Osteoblast (primary cell): Measurements from ENCODE around the gene RASL11A. TPM values are rescaled to one million over a fixed set of nuclear protein-coding genes. Genes with fewer than 3 reads are reported as not detected.
A peak's percentile ranks its signal among the peaks of the same experiment; 100 is the strongest.

Experiments
- DNase-seq: peaks from one replicate; pipeline ENCODE4 v3.0.0; 2011; ENCODE audit warnings: low spot score, mixed read lengths; ENCODE audit not compliant: insufficient read length; ENCODE audit errors: missing footprints
- H2AFZ ChIP-seq: 2 replicates; pipeline ENCODE4 v1.6.0; 2011; ENCODE audit warnings: mild to moderate bottlenecking, low read length
- H3K27ac ChIP-seq: 2 replicates; pipeline ENCODE4 v1.5.1; 2011; ENCODE audit warnings: mild to moderate bottlenecking, low read depth, low read length, moderate library complexity
- H3K27me3 ChIP-seq: 2 replicates; pipeline ENCODE4 v1.6.0; 2012; ENCODE audit warnings: mild to moderate bottlenecking, control low read depth, inconsistent platforms, low read length, moderate library complexity; ENCODE audit not compliant: insufficient read depth
- H3K36me3 ChIP-seq: 2 replicates; pipeline ENCODE4 v1.5.1; 2011; ENCODE audit warnings: mild to moderate bottlenecking, low read length, control low read depth, moderate library complexity; ENCODE audit not compliant: insufficient read depth
- H3K4me1 ChIP-seq: 2 replicates; pipeline ENCODE4 v1.5.1; 2011; ENCODE audit warnings: mild to moderate bottlenecking, low read length, control low read depth, moderate library complexity; ENCODE audit not compliant: insufficient read depth
- H3K4me2 ChIP-seq: 2 replicates; pipeline ENCODE4 v1.6.0; 2011; ENCODE audit warnings: mild to moderate bottlenecking, low read length; ENCODE audit not compliant: insufficient read depth
- H3K4me3 ChIP-seq: fragments of 200-600 bp; sonication (generic); 3 replicates; pipeline ENCODE4 v1.5.1; 2012; ENCODE audit warnings: mild to moderate bottlenecking, low read length, inconsistent platforms; ENCODE audit not compliant: insufficient read depth
- H3K79me2 ChIP-seq: 2 replicates; pipeline ENCODE4 v1.6.0; 2012; ENCODE audit warnings: mild to moderate bottlenecking, low read length, control low read depth, inconsistent platforms; ENCODE audit not compliant: insufficient read depth
- H3K9me3 ChIP-seq: 2 replicates; pipeline ENCODE4 v1.5.1; 2011; ENCODE audit warnings: low read depth, low read length, control low read depth
- H4K20me1 ChIP-seq: 2 replicates; pipeline ENCODE4 v1.6.0; 2012; ENCODE audit warnings: mild to moderate bottlenecking, low read length, control low read depth; ENCODE audit not compliant: insufficient read depth
- total RNA-seq: library from RNA; depleted of rRNA; stranded (reverse); fragments of >200 nt; gene quantifications from 2 replicates; pipeline ENCODE4 v1.2.3, GENCODE V29; 2012
- TF ChIP-seq, protein P1 (sequence below): IDR thresholded peaks from 2 replicates; pipeline ENCODE4 v1.5.1; 2011; ENCODE audit warnings: mild to moderate bottlenecking, low read depth, low read length, moderate library complexity; ENCODE audit errors: extremely low read depth

RASL11A gene
- total RNA-seq, 1 donor: 11.9 TPM

DNA sequence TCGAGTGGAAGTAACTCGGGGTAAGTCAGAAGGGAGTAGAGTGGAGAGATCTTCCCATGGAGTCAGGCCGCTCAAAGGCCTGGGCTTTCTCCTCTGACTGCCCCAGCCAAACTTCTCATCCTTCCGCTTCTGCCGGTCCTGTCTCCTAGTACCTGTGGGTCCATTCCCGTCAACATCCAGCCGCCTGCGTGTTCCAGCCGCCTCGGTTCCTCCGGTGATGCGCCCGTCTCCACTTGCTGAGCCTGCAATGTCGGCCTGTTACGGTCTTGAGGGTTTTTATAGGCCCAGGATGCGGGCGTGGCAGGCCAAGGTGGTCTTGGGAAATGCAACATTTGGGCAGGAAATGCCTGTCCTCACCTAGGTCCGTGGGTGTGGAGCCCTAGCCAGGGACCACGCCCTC lies 38.3 kb downstream of the RASL11A start:
- no peak overlapping the region for H2AFZ ChIP-seq
- no peak for DNase-seq
- no peaks in the 10 kb centered on the region for H3K9me3 ChIP-seq
- H3K4me1 ChIP-seq: no peaks in the 10 kb centered on the region
- H3K4me2 ChIP-seq: no peak overlapping the region
- no peaks in the 10 kb centered on the region for H4K20me1 ChIP-seq
- H3K79me2 ChIP-seq: no peaks in the 10 kb centered on the region
- no peaks in the 10 kb centered on the region for H3K27me3 ChIP-seq
- H3K27ac ChIP-seq: no peak overlapping the region
- H3K36me3 ChIP-seq: no peaks in the 10 kb centered on the region
- TF ChIP-seq, protein P1, sequence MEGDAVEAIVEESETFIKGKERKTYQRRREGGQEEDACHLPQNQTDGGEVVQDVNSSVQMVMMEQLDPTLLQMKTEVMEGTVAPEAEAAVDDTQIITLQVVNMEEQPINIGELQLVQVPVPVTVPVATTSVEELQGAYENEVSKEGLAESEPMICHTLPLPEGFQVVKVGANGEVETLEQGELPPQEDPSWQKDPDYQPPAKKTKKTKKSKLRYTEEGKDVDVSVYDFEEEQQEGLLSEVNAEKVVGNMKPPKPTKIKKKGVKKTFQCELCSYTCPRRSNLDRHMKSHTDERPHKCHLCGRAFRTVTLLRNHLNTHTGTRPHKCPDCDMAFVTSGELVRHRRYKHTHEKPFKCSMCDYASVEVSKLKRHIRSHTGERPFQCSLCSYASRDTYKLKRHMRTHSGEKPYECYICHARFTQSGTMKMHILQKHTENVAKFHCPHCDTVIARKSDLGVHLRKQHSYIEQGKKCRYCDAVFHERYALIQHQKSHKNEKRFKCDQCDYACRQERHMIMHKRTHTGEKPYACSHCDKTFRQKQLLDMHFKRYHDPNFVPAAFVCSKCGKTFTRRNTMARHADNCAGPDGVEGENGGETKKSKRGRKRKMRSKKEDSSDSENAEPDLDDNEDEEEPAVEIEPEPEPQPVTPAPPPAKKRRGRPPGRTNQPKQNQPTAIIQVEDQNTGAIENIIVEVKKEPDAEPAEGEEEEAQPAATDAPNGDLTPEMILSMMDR: no peak
- H3K4me3 ChIP-seq: no peak overlapping the region

DNA sequence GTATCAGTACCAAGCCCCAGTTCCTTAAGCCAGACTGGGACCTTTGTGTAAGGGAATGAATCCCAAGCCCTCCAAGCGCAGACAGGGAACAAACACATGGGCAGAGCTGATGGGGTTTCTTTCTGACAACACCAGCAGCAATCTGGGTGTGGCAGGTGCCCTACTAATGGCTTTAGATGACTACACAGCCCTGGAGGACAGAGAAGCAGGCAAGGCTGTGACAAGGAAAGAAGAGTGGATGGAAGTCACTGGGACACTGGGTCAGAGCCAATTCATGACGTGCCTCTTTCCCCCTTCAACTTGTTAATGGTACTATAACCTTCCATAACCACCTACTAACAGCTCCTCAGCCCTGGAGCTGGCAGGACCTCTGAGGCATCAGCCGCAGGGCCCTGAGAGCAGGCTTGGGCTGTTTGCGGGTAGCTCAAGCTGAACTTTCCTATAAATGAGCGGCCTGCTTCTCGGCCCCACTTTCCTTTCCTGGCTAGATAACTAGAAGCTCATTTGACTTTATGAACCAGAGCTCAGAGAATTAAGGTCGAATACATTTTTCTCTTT lies 38.9 kb downstream of the RASL11A start:
- Histone ChIP-seq H2AFZ (no peak overlapping the region), H3K36me3 (no peaks in the 10 kb centered on the region), H3K4me3 (no peak overlapping the region), H3K27me3 (no peaks in the 10 kb centered on the region), H3K79me2 (no peaks in the 10 kb centered on the region), H3K4me2 (no peak overlapping the region), H3K9me3 (no peaks in the 10 kb centered on the region), H3K4me1 (no peaks in the 10 kb centered on the region), H4K20me1 (no peaks in the 10 kb centered on the region), H3K27ac (no peak overlapping the region)
- DNase-seq: peak; percentile 66
- TF ChIP-seq, protein P1: no peak

DNA sequence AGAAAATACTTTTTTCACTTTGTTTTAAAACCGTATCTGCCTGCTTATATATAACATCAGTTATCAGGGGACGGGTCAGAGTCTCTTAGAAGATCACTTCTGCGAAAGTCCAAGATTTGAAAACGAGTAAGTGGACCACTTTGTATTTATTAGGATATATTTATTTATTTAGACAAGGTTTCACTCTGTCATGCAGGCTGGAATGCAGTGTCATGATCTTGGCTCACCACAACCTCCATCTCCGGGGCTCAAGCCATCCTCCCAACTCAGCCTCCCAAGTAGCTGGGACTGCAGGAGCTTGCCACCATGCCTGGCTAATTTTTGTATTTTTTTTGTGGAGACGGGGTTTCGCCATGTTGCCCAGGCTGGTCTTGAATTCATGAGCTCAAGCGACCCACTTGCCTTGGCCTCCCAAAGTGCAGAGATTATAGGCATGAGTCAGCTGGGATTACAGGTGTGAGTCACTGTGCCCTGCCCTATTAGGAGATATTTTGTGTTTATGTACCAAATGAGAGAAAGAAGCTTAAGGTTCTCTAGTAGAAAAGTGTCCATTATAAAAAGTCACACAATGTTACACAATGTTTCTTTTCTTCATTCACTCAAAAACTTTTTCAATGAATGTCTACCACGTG lies 39.5 kb downstream of the RASL11A start:
- H3K9me3 ChIP-seq: no peaks in the 10 kb centered on the region
- TF ChIP-seq, protein P1: no peak
- no peak for DNase-seq
- no peaks in the 10 kb centered on the region for H3K36me3 ChIP-seq
- H3K79me2 ChIP-seq: no peaks in the 10 kb centered on the region
- H3K4me3 ChIP-seq: no peak overlapping the region
- no peaks in the 10 kb centered on the region for H3K4me1 ChIP-seq
- no peak overlapping the region for H3K4me2 ChIP-seq
- H3K27ac ChIP-seq: no peak overlapping the region
- H4K20me1 ChIP-seq: no peaks in the 10 kb centered on the region
- no peak overlapping the region for H2AFZ ChIP-seq
- H3K27me3 ChIP-seq: no peaks in the 10 kb centered on the region

DNA sequence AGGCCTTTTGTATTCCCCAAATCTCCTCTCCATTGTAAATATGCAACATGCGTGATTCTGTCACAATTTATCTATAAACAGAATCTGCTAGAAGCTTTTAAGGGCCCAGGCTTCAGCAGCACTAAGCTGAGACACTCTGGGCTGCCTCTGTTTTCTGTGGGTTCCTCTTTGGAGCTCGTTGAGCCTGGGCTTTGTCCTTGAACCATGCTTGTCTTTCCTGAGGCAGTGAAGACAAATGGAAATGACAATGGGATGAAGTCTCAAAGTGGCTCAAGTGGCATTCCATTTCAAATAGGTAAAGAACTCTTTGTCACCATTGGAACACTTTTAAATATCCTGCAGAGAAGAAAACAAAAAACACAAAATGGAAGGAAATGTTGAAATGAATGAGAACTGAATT lies 40.3 kb downstream of the RASL11A start:
- Histone ChIP-seq H3K27ac (no peak overlapping the region), H4K20me1 (no peaks in the 10 kb centered on the region), H3K4me2 (no peak overlapping the region), H3K9me3 (no peaks in the 10 kb centered on the region), H3K4me1 (no peaks in the 10 kb centered on the region), H3K27me3 (no peaks in the 10 kb centered on the region), H3K36me3 (no peaks in the 10 kb centered on the region), H2AFZ (no peak overlapping the region), H3K79me2 (no peaks in the 10 kb centered on the region), H3K4me3 (no peak overlapping the region)
- TF ChIP-seq, protein P1: no peak
- no peak for DNase-seq
